Measurements from ENCODE around the gene AK8.

AK8 gene

GRCh38 chr9:132798817-132799790 is 79.0 kb downstream of the AK8 start:
- DNase-seq (ENCODE audit: low read depth in 2 of 2): no peak

- DNase-seq (ENCODE audit: low read depth in 2 of 2): no peak
Measured at GRCh38 chr9:132797861-132798659, 80.0 kb downstream of the AK8 start.

- DNase-seq (ENCODE audit: low read depth in 2 of 2): no peak
Measured at GRCh38 chr9:132795511-132796303, 82.4 kb downstream of the AK8 start.

GRCh38 chr9:132794730-132795380 is 83.2 kb downstream of the AK8 start:
- no peak for DNase-seq (ENCODE audit: low read depth in 2 of 2)

- no peak for DNase-seq (ENCODE audit: low read depth in 2 of 2)
Measured at GRCh38 chr9:132793606-132794580, 84.2 kb downstream of the AK8 start.

- no peak for DNase-seq (ENCODE audit: low read depth in 2 of 2)
Measured at GRCh38 chr9:132792547-132792946, 85.5 kb downstream of the AK8 start.

GRCh38 chr9:132791699-132792240 is 86.3 kb downstream of the AK8 start:
- DNase-seq (ENCODE audit: low read depth in 2 of 2): no peak

- no peak for DNase-seq (ENCODE audit: low read depth in 2 of 2)
Measured at GRCh38 chr9:132789719-132790118, 88.4 kb downstream of the AK8 start.

GRCh38 chr9:132788378-132788777 is 89.7 kb downstream of the AK8 start:
- no peak for DNase-seq (ENCODE audit: low read depth in 2 of 2)

- no peak for DNase-seq (ENCODE audit: low read depth in 2 of 2)
Measured at GRCh38 chr9:132787748-132788159, 90.3 kb downstream of the AK8 start.

GRCh38 chr9:132784286-132784830 is 93.7 kb downstream of the AK8 start:
- no peak for DNase-seq (ENCODE audit: low read depth in 2 of 2)

GRCh38 chr9:132783006-132783405 is 95.1 kb downstream of the AK8 start:
- no peak for DNase-seq (ENCODE audit: low read depth in 2 of 2)

GRCh38 chr9:132782037-132782436 is 96.0 kb downstream of the AK8 start:
- DNase-seq (ENCODE audit: low read depth in 2 of 2): no peak

GRCh38 chr9:132780230-132781007 is 97.7 kb downstream of the AK8 start:
- DNase-seq (ENCODE audit: low read depth in 2 of 2): no peak

- no peak for DNase-seq (ENCODE audit: low read depth in 2 of 2)
Measured at GRCh38 chr9:132776891-132777290, 101.2 kb downstream of the AK8 start.

GRCh38 chr9:132776268-132776667 is 101.8 kb downstream of the AK8 start:
- no peak for DNase-seq (ENCODE audit: low read depth in 2 of 2)

- DNase-seq (ENCODE audit: low read depth in 2 of 2): no peak
Measured at GRCh38 chr9:132775720-132776119, 102.4 kb downstream of the AK8 start.

- no peak for DNase-seq (ENCODE audit: low read depth in 2 of 2)
Measured at GRCh38 chr9:132774886-132775285, 103.2 kb downstream of the AK8 start.

Data from stimulated activated CD4-positive, alpha-beta T cell treated with anti-CD3 and anti-CD28 coated beads, Interleukin-15, amount 100 ng/mL, for 48 hours (primary cell).